ENCODE measurements around the gene OR14I1. TPM values are rescaled to one million over a fixed set of nuclear protein-coding genes. Genes with fewer than 3 reads are reported as not detected.
A peak's percentile ranks its signal among the peaks of the same experiment; 100 is the strongest.

Gene OR14I1
- total and polyA plus RNA-seq, 9 of the 15 experiments (the other 6 are each of a cell fraction or from before 2014, with no cell fraction given): not detected

DNA sequence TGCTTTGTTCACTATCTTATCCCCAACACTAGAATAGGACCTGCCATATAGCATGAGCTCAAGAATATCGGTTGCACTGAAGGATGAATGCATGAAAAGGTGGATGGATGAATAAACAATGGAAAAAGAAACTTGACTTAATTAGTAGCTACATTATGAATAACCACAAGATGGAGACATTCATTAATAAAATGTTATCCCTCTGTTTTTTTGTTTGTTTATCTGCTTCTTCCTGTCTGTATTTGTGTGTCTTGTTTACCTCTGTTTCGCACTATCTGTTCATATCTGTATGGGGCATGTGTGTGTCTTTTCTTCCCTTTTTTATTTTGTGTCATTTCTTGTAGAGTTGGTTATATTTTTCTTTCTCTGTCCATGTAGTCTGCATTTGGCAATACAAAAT, 1.1 kb upstream of the OR14I1 start (continued):
- TF ChIP-seq MYNN (IDR thresholded peaks at IDR 0.05) (no peak), MYNN (CRISPR knock-in tag; IDR thresholded peaks at IDR 0.05) (no peak), ZNF644 (tag; IDR thresholded peaks at IDR 0.05; ENCODE audit: low read depth) (no peak), FIP1L1 (IDR thresholded peaks at IDR 0.05; ENCODE audit: low read depth, low read length, poor library complexity, severe bottlenecking) (no peak), RAD21 (CRISPR knock-in tag; conservative IDR thresholded peaks at IDR 0.05 in 1 of 2, IDR thresholded peaks at IDR 0.05 in 1 of 2) (peak; percentile 37 to 67; a peak in 3 of 4 replicates), GTF2F1 (IDR thresholded peaks at IDR 0.05; ENCODE audit: low read depth, low read length) (no peak)

GRCh38 chr1:248699099-248699498, 3.5 kb downstream of the OR14I1 start:
- ChIA-PET CTCF (ENCODE audit: low intra/inter-chr PET ratio) (no interaction called here), POLR2A (no interaction called here)
- intact Hi-C loops (cut with micrococcal nuclease): no loop called here
- no peaks in the 10 kb centered on the region for H4K20me1 ChIP-seq (replicated peaks; ENCODE audit: control insufficient read depth, insufficient read depth, low read length)
- H3K36me3 ChIP-seq (ENCODE audit: control insufficient read depth, insufficient read depth, low read length): no peaks in the 10 kb centered on the region
- in situ Hi-C loops (cut with MboI): no loop called here
- no peak overlapping the region for H3K9ac ChIP-seq (ENCODE audit: insufficient read depth in 1 of 2, low read depth in 2 of 2, low read length in 2 of 2)
- H3K9me1 ChIP-seq (ENCODE audit: control insufficient read depth, insufficient read depth, low read length): no peaks in the 10 kb centered on the region
- no peaks in the 10 kb centered on the region for H3K27me3 ChIP-seq (ENCODE audit: control insufficient read depth in 2 of 2, insufficient read depth in 2 of 2, low read length in 2 of 2)
- no peaks in the 10 kb centered on the region for H3K79me2 ChIP-seq (ENCODE audit: control insufficient read depth, insufficient read depth, low read length)
- no peaks in the 10 kb centered on the region for H3K9me3 ChIP-seq (replicated peaks; ENCODE audit: control insufficient read depth, insufficient read depth, low read depth, low read length)
- H3K4me3 ChIP-seq: no peak overlapping the region
- H3K27ac ChIP-seq (ENCODE audit: extremely low read depth, low read depth, low read length): no peak overlapping the region
- no peak overlapping the region for H3K4me2 ChIP-seq (ENCODE audit: insufficient read depth, low read length)
- no peak for DNase-seq (ENCODE audit: extremely low read depth in 1 of 4, low spot score in 3 of 4)
- ATAC-seq: no peak
- BruUV-seq (replicated peaks): no TSS peak
- TF ChIP-seq PHB2 (IDR thresholded peaks at IDR 0.05; ENCODE audit: low read depth) (no peak), YBX1 (IDR thresholded peaks at IDR 0.05) (no peak), PRMT5 (CRISPR knock-in tag; IDR thresholded peaks at IDR 0.05) (no peak), DACH1 (IDR thresholded peaks at IDR 0.05; ENCODE audit: partially characterized antibody) (no peak), PKNOX1 (IDR thresholded peaks at IDR 0.05) (no peak), MAFG (tag; conservative IDR thresholded peaks at IDR 0.05) (peak; percentile 59), MAFF (IDR thresholded peaks at IDR 0.05; ENCODE audit: low read length) (peak; percentile 51), C11orf30 (IDR thresholded peaks at IDR 0.05; ENCODE audit: low read depth) (peak; percentile 53; the same call in 1 of the 2 replicates), ZNF408 (CRISPR knock-in tag; IDR thresholded peaks at IDR 0.05; ENCODE audit: low read depth) (no peak), ZNF316 (IDR thresholded peaks at IDR 0.05) (peak; percentile 73), MAFK (IDR thresholded peaks at IDR 0.05; ENCODE audit: low read length) (0 out of 2 replicates have a peak, but pooled peaks have one; percentile 9), ZNF511 (CRISPR knock-in tag; IDR thresholded peaks at IDR 0.05) (no peak), ZNF217 (CRISPR knock-in tag; IDR thresholded peaks at IDR 0.05) (no peak), ZNF778 (CRISPR knock-in tag; IDR thresholded peaks at IDR 0.05) (no peak)
- TF ChIP-seq, protein P1, sequence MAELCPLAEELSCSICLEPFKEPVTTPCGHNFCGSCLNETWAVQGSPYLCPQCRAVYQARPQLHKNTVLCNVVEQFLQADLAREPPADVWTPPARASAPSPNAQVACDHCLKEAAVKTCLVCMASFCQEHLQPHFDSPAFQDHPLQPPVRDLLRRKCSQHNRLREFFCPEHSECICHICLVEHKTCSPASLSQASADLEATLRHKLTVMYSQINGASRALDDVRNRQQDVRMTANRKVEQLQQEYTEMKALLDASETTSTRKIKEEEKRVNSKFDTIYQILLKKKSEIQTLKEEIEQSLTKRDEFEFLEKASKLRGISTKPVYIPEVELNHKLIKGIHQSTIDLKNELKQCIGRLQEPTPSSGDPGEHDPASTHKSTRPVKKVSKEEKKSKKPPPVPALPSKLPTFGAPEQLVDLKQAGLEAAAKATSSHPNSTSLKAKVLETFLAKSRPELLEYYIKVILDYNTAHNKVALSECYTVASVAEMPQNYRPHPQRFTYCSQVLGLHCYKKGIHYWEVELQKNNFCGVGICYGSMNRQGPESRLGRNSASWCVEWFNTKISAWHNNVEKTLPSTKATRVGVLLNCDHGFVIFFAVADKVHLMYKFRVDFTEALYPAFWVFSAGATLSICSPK (IDR thresholded peaks at IDR 0.05; ENCODE audit: borderline replicate concordance): no peak
- TF ChIP-seq, protein P2, sequence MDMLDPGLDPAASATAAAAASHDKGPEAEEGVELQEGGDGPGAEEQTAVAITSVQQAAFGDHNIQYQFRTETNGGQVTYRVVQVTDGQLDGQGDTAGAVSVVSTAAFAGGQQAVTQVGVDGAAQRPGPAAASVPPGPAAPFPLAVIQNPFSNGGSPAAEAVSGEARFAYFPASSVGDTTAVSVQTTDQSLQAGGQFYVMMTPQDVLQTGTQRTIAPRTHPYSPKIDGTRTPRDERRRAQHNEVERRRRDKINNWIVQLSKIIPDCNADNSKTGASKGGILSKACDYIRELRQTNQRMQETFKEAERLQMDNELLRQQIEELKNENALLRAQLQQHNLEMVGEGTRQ (CRISPR knock-in tag; IDR thresholded peaks at IDR 0.05): no peak
- WGBS (ENCODE audit: insufficient coverage, low coverage, missing lambda C conversion rate): 0% methylated on average over 1 of the region's 1 CpG
- no peak overlapping the region for H2AFZ ChIP-seq (ENCODE audit: low read depth, low read length)
- H3K4me1 ChIP-seq (replicated peaks in 1 of 2; ENCODE audit: control insufficient read depth in 2 of 2, insufficient read depth in 2 of 2, low read length in 2 of 2): no peaks in the 10 kb centered on the region
- no peak for FAIRE-seq
